HG03432 (cell line): Measurements from ENCODE around the gene KIAA1671.

Experiments
- ATAC-seq: cut with Tn5 transposase; IDR thresholded peaks from one replicate; pipeline ENCODE4 v1.9.1; 2021; ENCODE audit warnings: mild to moderate bottlenecking, moderate library complexity; ENCODE audit not compliant: unreplicated experiment

Gene KIAA1671

GRCh38 chr22:25134451-25134850 is 181.9 kb downstream of the KIAA1671 start:
- no peak for ATAC-seq

DNA sequence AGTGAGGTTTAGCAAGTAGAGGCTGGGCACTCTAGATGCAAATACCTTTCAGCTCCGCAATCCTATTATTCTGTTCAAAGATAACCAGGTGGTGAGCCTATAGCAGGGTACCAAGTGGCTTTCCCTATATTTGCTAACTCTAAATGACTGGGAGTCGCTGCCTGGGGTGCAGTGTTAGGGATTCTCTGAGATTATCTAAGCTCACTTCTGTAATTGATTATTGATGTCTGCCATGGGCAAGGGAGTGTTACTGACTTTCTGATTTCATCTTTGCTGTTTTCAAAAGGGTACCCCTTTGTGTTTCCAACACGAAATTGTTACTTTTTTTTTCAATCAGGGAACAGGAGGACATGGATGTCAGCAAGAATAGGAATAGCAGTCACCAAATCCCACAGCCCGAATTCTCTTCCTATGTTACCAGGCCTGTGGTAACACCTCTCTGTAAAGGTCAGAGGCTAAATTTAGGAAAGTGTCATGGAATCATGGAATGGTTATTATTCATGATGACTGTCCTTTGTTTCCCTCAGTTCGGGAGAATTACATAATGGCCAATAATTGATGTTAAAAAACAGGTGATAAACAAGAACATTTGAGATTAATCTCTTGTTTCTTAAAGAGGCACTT is 184.5 kb downstream of the KIAA1671 start:
- no peak for ATAC-seq

- ATAC-seq: no peak
Observed at GRCh38 chr22:25137577-25138525, 185.3 kb downstream of the KIAA1671 start.

- no peak for ATAC-seq
Observed at GRCh38 chr22:25139062-25139461, 186.5 kb downstream of the KIAA1671 start.

DNA sequence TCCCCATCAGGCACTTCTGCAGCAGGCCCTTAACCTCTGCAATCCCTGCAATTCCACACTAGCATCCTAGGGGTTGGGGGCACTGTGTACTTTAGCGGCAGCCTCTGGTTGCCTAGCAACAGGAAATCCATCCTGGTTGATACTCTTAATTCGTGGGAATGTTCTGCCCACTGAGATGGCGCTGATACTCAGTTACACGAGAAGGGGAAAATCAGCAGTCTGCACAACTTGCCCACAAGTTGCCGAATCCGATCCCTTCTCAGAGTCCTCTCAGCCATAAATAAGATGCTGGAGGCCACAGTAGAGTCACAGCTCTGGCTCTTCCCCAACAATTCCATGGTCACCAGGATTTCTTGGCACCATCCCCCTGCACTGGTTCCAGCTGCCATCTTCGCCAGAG is 189.6 kb downstream of the KIAA1671 start:
- ATAC-seq: no peak

- ATAC-seq: no peak
Observed at GRCh38 chr22:25143156-25144076, 190.9 kb downstream of the KIAA1671 start.

- ATAC-seq: no peak
Observed at GRCh38 chr22:25144522-25144921, 192.0 kb downstream of the KIAA1671 start.

DNA sequence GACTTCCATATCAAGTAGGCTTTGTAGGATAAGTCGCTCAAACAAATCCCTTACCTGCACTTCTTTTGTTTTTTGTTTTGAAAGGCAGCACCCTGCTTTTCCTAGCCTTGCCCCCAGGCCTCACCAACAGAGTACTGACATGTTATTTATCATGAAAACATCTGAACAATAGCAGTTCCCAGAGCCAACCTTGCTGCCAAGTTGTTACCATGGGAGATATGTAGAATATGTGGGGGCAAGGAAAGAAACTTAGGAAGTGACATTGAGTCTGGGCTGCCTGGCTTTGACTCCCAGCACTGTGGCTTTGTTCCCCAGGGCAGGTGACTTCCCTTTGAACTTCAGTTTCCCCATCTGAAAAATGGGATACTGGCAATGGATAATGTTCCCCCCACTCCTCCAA is 193.8 kb downstream of the KIAA1671 start:
- no peak for ATAC-seq

DNA sequence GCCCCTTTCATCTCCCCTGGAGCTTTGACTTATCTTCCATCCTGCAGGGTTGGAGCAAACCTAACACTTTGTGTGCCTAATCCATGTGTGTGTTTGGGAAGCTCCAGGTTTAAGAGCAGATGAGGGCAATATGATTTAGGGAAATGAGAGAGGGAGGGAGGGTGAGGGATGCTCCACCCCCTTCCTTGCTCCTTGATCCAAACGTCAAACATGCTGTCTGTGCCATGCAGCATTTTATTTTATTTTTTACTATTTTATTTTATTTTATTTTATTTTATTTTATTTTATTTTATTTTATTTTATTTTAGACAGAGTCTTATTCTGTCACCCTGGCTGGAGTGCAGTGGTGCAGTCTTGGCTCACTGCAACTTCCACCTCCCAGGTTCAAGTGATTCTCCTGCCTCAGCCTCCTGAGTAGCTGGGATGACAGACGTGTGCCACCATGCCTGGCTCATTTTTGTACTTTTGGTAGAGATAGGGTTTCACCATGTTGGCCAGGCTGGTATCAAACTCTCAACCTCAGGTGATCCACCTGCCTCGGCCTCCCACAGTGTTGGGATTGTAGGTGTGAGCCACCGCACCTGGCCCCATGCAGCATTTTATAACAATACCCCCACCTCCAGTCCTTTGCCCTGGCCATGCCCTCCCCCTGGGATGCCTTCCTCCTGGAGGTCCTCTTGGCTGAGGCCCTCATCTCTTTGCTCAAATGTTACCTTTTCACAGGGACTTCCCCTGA is 194.6 kb downstream of the KIAA1671 start:
- ATAC-seq: no peak

DNA sequence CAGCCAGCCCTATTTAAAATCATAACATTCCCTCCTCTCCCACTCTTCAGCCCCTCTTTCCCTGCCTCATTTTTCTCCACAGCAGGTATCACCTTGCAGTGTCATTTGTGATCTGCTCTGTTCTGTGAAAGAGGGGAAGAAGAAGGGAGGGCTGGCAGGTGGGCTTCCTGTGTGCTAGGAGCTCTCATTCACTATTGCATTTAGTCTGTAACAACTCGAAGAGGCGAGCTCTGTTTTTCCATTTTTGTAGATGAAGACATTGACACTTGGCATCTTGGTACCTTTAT is 195.1 kb downstream of the KIAA1671 start:
- ATAC-seq: no peak

DNA sequence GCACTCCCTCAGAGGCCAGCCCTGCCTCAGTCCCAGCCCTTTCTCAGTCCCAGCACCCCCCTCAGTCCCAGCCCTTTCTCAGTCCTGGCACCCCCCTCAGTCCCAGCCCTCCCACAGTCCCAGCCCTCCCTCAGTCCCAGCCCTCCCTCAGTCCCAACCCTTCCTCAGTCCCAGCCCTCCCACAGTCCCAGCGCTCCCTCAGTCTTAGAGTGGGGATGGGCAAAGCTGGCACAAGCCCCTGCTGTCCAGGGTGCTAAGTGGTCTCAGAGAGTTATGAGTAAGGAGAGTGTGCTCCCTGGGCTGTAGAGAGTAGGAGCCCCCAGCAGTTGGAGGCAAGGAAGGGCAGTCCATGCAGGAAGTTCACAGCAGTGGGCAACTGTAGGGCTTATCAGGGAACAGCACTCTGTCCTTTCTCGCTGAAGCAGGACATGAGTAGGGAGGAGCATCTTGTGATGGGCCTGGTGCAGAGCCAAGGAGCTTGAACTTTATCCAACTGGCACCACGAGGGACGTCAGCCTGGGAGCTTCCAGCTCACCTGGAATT is 195.7 kb downstream of the KIAA1671 start:
- ATAC-seq: no peak

- ATAC-seq: no peak
Observed at GRCh38 chr22:25149014-25149413, 196.5 kb downstream of the KIAA1671 start.

DNA sequence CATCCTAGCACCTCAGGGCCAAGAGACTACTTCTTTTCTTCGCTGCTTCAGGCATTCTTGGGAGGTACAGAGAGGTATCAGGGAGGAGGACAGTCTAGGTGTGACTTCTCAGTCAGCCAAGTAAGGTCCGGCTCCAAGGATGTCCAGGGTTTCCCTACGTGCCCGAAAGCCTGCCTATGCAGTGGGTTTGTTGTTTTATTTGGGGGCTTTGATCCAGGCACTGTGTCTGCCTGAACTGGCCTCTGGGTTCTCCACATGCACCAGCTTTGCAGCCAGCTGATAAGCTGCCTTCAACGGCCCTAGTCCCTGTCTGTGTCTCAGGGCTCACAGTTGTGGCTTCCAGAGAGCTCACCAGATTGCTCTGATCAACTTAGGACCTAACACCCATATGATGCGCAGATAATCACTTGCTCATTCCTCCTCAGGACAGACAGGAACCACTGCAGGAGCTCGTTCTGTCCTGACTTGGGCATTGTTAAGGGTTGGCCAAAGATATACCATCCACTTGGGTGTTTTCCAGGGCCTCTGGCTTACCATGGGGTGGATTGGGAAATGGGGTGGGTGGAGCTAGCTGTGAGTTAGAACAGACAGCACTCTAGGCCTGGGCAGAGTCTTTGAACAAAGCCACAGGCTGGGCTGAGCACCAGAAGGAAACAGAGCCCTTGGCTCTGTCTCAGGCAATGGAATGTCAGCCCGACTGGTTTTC is 201.6 kb downstream of the KIAA1671 start:
- ATAC-seq: no peak

GRCh38 chr22:25154667-25154999 is 202.1 kb downstream of the KIAA1671 start:
- no peak for ATAC-seq

GRCh38 chr22:25156736-25157135 is 204.2 kb downstream of the KIAA1671 start:
- no peak for ATAC-seq

GRCh38 chr22:25159028-25159427 is 206.5 kb downstream of the KIAA1671 start:
- ATAC-seq: no peak

DNA sequence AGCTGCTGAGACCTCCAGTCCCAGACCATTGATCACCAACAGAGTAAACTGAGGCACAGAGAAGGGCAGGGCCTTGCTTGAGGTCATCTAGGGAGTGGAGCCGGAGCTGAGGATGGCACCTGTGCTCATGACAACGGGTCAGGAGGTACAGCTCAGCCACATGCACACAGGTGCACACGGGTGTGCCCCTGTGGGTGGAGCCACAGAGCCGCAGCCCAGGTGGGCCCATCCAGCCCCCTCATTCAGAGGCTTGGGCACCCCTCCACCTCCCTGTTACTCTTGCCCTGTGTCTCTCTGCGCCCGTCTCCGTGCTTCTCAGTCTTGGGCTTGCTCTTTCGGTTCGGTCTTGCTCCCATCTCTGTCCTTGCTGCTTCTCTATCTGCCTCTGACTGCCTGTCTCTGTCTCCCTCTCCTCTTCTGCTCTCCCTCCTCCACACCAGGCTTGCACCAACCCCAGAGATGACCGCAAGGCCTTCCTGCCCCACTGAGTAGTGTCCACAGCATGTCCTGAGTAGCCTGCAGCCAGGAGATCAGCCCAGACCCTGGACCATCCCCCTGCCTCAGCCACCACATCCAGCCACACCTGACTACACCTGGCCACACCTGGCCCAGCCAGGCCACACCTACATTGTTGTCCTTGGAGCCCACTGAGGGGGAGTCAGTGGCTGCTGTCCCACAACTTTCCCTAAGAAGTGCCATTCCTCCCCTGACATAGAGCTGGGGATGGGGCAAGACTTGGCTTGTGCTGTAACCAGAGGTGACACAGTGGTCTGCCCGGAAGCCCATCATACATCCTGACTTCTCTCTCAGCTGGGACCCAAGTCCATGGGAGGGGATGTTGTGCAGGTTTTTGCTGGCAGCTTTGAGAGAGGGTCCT is 207.8 kb downstream of the KIAA1671 start:
- no peak for ATAC-seq

- no peak for ATAC-seq
Observed at GRCh38 chr22:25161017-25161915, 208.8 kb downstream of the KIAA1671 start.
